Left colon (tissue), 2 donors: Measurements from ENCODE around the gene TRPV2. TPM values are rescaled to one million over a fixed set of nuclear protein-coding genes. Genes with fewer than 3 reads are reported as not detected.
A peak's percentile ranks its signal among the peaks of the same experiment; 100 is the strongest.
"Not testable (repeated sequence)": the region's sequence is repeated elsewhere in the genome, so short reads cannot be mapped to it uniquely, and the experiment has no call there.

Experiments
- ATAC-seq: fragments of 200-7000 bp; cut with Tn5 transposase; one replicate; pipeline ENCODE4 v1.9.1; 2020; ENCODE audit warnings: mild to moderate bottlenecking, moderate library complexity
- DNase-seq, 2 donors: peaks; one replicate each; pipeline ENCODE4 v3.0.0-alpha.2; 2020
- intact Hi-C, 2 donors: fragments of 100-400 bp; cut with DNase I in 1 of 2; cut with micrococcal nuclease in 1 of 2; formaldehyde crosslinking; loops; one replicate each; pipeline versions ENCODE4 v1.11.2 to v1.14.0; 2022; cut with DNase I, micrococcal nuclease
- total RNA-seq, 2 donors: library from RNA; stranded (reverse); fragmentation: NEBNext Ultra II Directional; extraction: Animal tissue kit (Norgen Biotek cat#: 25700); gene quantifications; one replicate each; pipeline ENCODE4 v1.2.1, GENCODE V29; 2021
- donor health status: DM: no; HTN: no; CAD: no.
- donor health status: DM: yes; HTN: yes; CAD: no.

TRPV2 gene
- total RNA-seq, 2 donors from 2014 or later, result 4.4 to 9.2 TPM

DNA sequence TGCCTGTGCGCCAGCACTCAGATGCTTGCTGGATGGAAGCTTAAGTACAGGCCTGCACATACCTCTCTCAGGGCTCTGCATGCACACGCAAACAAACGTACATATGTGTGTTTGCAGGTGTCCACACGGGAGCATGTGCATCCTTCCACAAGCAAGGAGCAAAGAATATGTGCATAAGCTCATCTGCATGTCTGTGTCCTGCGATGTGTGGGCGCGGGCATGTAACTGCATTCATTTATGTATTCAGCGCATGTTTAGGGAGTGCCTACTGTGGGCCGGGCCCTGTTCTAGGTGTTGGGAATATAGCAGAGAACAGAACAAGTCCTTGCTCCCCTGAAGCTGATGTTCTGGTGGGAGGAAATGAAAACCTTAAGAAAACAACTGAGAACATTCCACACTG lies 13.7 kb downstream of the TRPV2 start:
- intact Hi-C loops, result no loop called here
- DNase-seq, result no peak

DNA sequence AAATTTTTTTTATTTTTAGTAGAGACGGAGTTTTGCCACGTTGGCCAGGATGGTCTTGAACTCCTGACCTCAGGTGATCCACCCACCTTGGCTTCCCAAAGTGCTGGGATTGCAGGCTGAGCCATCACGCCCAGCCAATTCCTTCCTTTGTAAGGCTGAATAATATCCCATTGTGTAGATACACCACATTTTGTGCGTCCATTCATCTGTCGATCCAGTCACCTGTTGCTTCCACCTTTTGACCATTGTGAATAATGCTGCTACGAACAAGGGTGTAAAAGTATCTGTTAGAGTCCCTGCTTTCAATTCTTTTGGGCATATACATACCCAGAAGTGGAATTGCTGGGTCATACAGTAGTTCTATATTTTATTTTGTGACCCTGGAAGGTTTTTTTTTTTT lies 15.3 kb downstream of the TRPV2 start:
- ATAC-seq (no peak), DNase-seq (no peak)
- intact Hi-C loops, result no loop called here

More for the DNA sequence above, 13.7 kb downstream of the TRPV2 start:
- no peak for ATAC-seq

DNA sequence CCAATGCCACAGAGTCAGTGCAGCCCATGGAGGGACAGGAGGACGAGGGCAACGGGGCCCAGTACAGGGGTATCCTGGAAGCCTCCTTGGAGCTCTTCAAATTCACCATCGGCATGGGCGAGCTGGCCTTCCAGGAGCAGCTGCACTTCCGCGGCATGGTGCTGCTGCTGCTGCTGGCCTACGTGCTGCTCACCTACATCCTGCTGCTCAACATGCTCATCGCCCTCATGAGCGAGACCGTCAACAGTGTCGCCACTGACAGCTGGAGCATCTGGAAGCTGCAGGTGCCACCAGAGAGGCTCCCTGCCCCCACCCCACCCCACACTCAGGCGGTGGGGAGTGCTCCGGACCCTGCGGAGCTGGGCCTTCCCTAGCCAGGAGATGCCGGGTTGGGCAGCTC lies 16.6 kb downstream of the TRPV2 start:
- DNase-seq (no peak), ATAC-seq (no peak)
- intact Hi-C loops, result no loop called here

DNA sequence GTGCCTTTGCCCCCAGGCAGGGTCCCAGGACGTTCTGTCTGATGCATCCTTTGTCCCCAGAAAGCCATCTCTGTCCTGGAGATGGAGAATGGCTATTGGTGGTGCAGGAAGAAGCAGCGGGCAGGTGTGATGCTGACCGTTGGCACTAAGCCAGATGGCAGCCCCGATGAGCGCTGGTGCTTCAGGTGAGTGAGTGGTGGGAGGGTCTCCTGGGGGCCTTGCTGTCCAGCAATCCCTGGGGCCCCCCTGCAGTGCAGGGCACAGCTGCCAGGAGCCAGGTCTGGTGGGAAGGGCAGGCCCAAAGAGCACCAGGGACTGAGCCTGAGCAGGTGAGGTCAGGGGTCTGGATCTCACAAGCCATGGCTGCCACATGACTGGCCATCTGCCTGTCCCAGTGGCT lies 18.1 kb downstream of the TRPV2 start:
- intact Hi-C loops, result no loop called here
- DNase-seq, result no peak
- ATAC-seq, result no peak

DNA sequence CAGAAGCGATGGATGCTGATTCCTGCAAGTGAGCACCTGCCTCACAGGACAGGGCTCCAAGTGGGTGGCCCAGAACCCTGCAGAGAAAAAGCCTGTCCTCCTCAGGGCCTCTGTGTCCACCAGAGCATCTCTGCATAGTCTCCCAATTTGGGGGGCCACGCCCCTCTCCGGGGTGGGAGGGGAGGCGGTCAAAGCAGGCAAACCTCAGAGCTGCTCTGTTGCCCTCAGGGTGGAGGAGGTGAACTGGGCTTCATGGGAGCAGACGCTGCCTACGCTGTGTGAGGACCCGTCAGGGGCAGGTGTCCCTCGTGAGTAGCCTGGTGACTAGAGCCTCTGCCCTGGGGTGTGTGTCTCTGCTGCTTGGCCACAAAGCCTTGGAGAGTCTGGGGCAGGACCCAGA lies 19.3 kb downstream of the TRPV2 start:
- intact Hi-C loops, result no loop called here
- no peak for ATAC-seq

DNA sequence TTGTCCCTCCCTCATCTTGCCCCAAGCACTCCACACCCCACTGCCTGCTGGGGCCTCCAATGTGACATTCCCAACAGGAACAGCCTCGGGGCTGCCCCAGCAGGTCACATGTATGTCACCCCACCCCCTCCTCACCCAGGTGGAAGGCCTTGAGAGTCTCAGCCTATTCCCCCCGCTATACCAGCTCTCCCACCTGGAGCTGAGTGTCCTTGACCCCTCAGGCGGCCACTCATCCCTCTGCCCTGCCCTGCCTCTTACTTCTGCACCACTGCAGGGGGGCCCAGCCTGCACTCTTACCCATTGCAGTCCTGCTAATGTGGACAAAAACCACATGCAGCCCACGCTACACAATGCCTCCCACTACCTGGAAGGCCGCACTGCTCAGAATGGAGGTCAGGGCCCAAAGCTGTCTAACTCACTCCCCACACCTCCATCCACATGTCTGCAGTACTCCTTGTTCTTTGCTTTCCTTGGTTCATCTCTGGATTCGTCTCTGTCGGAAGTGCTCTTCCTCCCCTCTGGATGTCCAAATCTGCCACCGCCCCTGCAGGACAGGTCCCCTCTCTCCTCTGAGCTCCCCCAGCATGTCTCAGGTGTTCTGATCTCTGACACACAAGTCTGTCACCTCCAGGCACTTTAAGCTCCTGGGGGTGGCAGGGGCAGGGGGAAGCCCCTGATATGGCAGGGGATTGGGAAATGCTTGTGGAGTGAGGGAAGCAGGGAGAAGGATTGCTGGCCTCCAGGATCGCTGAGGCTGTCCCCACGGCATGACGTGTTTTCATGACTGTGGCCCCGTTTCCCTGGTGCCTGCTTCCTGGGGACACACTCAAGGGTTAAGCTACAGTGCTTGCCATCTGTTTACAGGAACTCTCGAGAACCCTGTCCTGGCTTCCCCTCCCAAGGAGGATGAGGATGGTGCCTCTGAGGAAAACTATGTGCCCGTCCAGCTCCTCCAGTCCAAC lies 20.8 kb downstream of the TRPV2 start:
- DNase-seq, result no peak
- intact Hi-C loops, result no loop called here
- no peak for ATAC-seq

More for the DNA sequence above, 19.3 kb downstream of the TRPV2 start:
- DNase-seq, result no peak

DNA sequence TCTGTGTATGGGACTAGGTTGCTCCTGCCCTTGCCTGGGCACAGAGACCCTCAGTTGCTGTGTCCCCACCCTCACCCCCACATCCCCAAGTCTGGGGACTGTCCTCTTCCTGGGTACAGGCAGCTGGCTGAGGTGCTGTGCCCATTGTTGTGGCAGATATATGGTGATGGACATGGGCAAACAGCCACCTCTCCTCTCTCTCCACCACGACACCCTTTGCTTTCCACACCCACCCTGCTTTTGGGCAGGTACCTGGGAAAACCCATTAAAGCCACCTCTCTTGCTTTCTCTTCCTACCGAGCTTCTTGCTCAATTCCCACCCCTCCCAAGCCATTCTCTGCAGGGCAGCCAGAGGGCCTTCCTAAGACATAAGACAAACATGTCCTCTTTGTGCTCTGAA lies 21.7 kb downstream of the TRPV2 start:
- DNase-seq (no peak), ATAC-seq (no peak)
- intact Hi-C loops, result no loop called here

DNA sequence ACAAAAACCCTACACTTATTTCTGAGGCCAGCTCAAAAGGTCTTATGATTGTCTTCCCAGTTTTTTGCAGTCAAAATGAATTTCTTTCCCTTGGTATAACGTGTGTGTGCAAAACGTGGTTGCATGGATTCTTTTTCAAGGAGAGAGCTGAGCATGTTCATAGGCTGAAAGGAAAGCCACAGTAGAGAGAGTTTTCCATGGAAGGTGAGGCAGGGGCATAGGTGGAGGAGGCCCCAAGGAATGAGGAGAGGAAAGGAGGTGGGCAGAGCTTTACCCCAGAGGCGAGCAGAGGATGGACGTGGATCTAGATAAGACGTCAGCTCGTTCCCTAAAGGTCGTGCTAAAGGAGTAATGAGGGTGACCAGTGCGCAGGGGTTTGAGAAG lies 22.8 kb downstream of the TRPV2 start:
- no peak for DNase-seq
- intact Hi-C loops, result no loop called here
- peak; percentile 1 for ATAC-seq

DNA sequence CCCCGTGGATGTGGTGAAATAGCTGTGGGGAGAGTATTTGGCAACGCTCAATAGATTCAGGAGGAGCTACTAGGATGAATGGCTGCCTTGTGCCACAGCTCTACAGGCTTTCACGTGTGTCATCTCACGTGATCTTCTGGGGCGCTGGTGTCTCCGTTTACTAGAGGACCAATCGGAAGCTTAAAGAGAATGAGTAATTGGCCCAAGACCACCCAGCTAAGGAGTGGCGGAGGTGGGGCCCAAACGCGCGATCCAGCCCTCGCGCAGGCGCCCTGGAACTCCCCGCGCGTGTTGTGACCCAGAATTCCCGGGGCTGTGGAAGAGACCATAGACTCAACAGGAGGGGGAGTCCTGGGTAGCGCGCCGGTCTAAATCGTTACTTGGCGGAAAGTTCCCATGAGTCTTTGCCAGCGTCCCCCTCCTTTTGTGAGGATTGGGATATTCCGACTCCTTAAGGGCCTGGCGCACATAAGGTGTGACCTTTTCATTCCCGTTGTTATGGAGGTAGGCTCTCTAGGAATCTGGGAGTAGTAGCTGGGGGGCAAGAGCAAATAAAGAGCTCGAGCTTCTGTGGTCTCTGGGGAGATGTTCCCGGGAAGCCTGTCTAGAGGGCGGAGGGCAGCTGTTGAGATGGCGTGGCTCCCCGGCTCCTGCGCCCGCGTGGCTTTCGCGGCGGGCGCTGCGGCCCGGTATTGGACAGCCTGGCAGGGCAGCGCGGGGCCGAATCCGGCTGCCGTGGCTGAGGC lies 23.4 kb downstream of the TRPV2 start:
- peak; percentile 79 for ATAC-seq
- intact Hi-C loops, result no loop called here
- peak; percentile 92 to 96 for DNase-seq

DNA sequence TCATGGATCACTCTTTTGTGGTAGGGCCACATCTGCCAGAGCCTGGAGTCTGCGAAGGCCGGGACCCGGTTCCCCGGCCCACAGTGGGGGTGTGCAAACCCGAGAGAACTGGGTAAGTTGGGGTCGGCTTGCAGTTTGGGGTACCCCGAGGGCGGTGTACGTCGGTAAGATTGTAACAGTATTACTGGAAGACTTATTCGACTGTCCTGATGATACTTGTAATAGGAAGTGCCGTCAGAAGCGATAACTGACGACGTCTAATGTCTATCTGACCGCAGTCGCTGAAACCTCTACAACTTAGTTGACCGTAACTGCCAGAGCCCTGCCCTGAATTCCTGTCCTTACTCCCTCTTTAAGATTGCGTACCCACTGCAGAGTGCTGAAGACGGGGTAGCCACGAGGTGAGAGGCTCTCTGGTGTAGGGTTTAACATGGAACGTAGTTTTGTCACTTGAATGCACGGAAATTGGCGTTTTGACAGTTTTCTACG lies 24.0 kb downstream of the TRPV2 start:
- peak; percentile 32 for ATAC-seq
- intact Hi-C loops, result no loop called here
- peak in 1 of 2 donors; percentile 54 for DNase-seq

DNA sequence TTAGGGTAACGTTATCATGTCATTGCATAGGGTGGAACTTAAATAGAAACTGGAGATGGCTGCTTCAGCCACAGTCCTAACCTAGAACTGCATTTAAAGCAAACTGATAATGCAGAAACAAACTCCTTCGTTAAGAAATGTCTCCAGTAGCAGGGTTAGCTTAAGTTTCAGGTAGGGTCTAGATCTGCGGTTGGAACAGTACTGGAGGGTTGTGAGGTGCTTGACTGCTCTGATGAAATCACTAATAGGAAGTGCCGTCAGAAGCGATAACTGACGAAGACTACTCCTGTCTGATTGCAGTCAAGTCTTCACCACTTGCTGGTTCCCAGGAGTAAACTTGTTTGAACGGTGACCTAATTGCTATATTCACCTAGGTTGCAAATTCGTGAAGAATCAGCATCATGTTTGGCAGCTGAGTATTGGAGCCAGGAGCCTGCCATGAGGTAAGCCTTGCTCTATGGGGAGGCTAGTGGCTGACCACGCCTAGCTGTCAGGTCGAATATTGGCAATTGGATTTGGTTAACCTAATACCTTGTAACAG lies 24.5 kb downstream of the TRPV2 start:
- DNase-seq (no peak), ATAC-seq (peak; percentile 5)
- intact Hi-C loops, result no loop called here

DNA sequence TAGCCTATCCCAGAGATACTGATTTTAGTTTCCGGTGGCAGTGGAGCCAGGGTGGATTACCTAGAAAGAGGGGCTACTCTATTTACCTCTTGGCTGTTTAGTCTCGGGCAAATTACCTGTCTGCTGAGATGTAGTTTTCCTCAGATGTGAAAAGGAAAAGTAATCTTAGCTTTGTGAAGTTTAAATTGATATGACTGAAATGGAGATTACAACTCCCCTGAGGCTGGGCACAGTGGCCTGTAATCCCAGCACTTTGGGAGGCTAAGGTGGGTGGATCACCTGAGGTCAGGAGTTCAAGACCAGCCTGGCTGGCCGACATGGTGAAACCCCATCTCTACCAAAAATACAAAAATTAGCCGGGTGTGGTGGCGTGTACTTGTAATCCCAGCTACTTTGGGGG lies 25.0 kb downstream of the TRPV2 start:
- intact Hi-C loops, ATAC-seq, DNase-seq: not testable (repeated sequence)

DNA sequence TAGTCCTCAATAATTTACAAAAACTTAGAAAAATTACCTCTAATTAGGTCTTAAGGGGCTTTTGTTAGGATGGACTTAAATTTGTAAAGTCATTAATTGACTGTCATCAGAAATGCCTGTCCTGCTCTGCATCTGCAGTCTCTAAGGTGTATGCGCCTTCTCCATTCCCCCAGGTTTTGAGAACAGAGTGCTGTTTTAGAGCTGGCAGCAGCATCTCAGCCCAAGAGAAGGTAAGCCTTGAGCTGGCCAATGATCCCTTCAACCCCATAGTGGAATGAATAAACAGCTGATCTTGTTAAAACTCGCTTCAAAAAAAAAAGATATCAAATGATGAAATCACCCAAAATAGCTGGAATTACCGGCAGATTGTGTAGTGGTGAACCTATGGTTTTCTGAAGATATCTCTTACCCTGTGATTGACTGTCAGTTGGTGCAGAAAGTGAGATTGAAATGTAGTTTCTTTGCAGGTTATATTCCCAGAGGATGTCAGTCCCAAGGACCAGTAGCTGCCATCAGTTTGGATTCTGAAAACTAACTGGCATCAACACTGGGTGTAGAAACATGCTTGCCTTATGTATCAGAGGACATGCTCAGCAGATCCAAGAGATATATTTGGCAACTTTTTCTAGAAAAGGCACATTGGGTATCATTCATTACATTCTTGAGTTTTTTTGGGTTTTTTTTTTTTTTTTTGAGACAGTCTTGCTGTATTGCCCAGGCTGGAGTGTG lies 25.7 kb downstream of the TRPV2 start:
- intact Hi-C loops, result no loop called here

DNA sequence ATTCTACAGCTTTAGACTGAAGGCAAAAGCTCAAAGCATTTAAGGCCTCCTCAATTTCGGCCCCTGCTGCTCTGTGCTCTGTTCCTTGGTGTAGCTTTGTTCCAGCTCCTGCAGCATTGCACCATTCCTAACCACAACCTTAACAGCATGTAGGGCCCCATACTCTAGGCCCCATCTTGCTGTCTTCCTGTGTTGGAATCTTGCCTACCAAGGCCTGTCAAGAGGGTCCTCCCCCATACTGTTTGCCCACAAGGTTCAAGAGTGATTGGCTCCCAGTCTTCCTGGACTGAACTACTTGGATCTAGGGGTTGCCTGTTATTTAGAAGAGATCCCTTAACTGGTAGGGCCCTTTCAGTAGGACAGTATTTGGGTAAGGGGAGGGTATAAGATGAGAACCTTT lies 26.8 kb downstream of the TRPV2 start:
- intact Hi-C loops, result no loop called here
- ATAC-seq (no peak), DNase-seq (no peak)

More for the DNA sequence above, 25.7 kb downstream of the TRPV2 start:
- no peak for DNase-seq
- ATAC-seq, result no peak

DNA sequence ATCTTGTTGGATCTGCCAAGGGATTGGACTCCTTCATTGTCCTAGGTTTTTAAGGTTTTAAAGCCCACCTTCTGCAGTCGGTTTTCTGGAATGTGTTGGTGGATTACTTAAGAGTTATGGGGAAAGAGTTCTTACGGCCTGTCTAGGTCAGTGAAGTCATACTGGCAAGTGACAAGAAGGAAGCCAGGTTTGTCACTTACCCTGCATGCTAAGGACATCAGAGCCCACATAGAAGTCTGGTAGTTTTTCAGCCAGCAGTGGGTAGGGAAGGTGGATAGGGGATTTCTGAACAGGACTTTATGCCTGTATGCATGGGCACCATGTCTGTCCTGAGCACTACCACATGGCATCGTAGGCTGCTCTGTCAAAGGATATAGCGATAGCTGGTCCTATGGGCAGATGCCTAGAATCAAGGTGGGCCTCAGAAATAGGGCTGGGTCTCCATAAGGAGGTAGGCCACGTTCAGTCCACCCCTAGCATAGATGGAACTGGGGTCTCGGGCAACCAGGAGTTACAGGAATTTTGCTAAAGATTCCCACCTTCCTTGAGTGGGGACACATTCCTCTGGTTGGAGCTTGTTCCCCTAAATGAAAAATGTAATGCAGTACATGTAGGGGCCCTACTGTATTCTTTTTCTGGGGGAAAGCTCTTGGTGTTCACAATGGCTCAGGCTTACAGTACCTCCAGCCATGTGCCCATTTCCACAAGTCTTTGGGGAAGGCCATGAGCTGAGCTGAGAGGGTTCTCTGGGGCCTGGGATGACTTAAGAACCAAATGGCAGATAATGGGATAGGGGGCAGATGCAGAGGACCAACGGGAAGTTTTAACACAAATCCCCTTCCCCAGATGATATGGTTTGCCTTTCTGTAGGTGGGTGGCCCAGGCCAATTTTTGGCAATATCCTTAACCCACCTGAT lies 27.5 kb downstream of the TRPV2 start:
- intact Hi-C loops, result no loop called here
- DNase-seq, result no peak

DNA sequence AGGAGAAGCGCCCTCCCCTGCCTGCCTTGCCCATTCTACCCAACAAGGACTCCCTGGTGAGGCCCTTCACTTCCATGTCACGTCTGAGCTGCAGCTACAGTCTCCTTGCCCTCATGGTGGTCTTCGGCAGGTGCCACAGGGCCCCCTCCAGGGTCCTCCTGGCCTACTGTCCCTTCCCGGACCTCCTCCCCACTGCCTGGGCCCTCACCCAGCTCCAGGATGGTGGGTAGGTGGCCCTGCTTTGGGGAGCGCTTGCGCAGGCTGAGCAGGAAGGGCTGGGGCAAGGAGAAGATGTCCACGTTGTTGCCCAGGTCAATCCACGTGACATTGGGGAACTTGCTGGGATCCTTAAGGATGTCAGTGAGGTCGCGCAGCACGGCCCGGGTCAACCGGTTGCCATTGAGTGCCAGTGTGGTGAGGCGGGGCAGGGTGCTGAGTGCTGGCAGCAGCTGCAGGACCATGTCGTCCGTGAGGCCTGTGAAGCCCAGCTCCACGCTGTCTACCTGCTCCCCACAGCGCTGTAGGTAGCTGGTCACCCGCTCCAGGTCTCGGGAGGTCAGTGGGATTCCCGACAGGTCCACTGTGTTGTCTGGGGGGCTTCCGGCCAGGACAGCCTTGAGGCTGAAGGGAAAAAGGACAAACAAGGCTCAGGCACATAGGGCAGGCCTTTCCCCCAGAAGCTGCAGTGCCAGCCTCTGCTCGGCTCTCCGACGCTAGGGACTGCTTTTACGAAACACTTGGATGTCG lies 28.3 kb downstream of the TRPV2 start:
- no peak for ATAC-seq
- DNase-seq, result no peak
- intact Hi-C loops, result no loop called here

More for the DNA sequence above, 27.5 kb downstream of the TRPV2 start:
- no peak for ATAC-seq

DNA sequence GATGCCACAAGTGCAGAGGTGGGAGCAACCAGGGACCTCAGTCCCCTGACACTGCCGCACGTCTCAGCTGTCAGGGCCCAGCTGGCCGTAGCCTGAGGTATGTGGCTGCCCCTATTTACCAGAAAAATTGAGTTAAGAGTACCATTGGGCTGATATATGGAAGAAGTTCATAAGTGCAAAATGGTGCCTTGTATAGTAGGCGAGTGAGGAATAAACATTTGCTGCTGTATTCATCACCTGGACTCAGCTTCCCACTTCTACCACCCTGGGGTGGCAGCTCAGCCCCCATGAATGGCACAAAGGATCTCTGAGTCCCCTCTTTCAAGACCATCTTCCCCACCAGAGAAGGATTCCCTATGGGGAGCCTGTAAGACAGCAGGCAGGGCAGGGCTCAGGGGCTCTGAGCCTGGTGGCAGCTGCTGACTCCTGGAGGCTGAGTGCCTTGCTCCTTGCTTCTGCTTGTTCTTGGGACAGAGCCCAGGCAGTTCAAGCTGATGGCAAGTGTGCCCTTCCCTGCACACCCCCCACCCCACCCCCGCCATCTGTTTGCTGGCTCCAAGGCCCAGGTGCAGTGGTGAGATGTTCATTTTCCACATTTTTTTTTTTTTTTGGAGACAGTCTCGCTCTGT lies 29.0 kb downstream of the TRPV2 start:
- no peak for DNase-seq
- intact Hi-C loops, result no loop called here
- peak; percentile 9 for ATAC-seq
